Germinal center (tissue), 1 donor: ENCODE results near the gene LTBR.

ENCODE experiments used
- DNase-seq: peaks from one replicate; pipeline ENCODE4 v3.0.0; 2012; ENCODE audit warnings: mixed read lengths, low spot score

LTBR gene

GRCh38 chr12:6384499-6385436 is 806 bp downstream of the LTBR start:
- no peak for DNase-seq

DNA sequence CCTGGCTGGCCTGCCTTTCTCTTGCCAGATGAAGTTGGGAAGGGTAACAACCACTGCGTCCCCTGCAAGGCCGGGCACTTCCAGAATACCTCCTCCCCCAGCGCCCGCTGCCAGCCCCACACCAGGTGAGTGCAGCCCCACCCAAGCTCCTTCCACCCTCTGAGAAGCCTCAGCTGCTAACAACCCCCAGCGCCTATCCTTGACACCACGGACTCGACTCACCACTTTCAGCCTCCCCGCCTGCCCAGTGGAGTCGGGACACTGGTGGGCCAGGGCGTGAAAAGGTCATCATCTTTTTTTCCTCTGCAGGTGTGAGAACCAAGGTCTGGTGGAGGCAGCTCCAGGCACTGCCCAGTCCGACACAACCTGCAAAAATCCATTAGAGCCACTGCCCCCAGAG is 2.1 kb downstream of the LTBR start:
- DNase-seq = no peak

DNA sequence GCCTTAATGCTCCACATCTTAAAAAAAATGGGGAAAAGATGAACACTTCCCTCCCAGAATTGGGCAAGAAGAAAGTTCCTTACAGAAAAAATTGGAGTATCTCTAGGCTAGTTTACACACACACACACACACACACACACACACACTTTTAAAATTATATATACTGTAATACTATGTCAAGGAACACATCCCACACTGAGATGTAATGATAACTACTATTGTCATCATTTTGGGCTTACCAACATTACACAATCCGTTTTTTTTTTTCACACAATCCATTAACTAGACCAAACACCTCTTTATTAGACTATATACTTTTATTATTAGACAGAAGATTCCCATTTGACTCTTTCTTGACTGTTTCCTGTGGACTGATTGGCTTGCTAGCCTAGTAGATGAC is 2.5 kb downstream of the LTBR start:
- no peak for DNase-seq

GRCh38 chr12:6387541-6387940 is 3.6 kb downstream of the LTBR start:
- no peak for DNase-seq

- DNase-seq = no peak
Measured at GRCh38 chr12:6390084-6390799, 6.3 kb downstream of the LTBR start.

- DNase-seq = no peak
Measured at GRCh38 chr12:6391013-6391412, 7.1 kb downstream of the LTBR start.

DNA sequence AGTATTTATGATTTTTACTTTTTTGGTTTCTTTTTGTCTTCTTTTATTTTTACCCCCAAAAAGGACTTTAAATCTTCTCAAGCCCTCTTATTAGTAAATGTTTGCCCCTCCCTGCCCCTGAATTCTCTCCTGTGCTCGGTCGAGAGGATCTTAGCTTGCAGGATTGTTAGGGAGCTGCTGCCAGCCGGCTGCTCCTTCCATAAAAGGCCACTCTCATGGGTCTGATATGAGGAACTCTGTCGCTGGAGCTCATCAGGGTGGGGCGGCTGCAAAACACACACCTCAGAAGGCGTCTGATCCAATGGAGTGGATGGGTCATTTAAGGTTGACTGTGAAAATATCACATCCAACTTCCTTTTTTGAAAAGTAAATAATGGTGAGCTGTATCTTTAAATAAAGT is 8.5 kb downstream of the LTBR start:
- DNase-seq = no peak

DNA sequence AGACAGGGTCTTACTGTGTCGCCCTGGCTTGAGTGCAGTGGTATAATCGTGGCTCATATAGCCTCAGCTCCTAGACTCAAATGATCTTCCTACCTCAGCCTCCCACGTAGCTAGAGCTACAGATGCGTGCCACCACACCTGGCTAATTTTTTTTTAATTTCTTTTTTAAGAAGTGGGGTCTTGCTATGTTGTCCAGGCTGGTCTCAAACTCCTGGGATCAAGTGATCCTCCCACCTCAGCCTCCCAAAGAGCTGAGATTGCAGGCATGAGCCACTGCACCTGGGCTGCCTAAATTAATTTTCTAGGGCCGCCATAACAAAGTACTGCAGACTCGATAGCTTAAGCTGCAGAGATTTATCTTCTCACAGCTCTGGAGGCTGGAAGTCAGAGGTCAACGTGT is 9.1 kb downstream of the LTBR start:
- no peak for DNase-seq

DNA sequence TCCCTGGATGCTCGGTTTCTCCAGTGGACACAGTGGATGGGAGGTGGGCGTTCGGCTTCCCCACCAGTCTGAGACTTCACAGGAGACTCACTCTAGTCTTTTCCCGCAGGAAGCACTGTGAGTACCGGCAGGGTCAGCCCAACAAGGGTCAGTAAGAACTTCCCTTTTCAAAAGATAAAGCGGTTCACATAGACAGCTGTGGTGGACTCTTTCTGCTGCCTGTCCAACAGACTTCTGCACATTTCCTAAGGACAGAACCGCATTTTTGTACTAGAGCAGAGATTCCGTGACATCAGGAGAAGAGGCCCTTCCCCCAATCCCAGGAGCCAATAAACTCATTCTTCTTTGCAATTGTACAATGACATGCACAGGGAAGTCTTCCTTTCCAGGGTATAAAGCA is 10.4 kb downstream of the LTBR start:
- no peak for DNase-seq

- no peak for DNase-seq
Measured at GRCh38 chr12:6396031-6396430, 12.1 kb downstream of the LTBR start.

DNA sequence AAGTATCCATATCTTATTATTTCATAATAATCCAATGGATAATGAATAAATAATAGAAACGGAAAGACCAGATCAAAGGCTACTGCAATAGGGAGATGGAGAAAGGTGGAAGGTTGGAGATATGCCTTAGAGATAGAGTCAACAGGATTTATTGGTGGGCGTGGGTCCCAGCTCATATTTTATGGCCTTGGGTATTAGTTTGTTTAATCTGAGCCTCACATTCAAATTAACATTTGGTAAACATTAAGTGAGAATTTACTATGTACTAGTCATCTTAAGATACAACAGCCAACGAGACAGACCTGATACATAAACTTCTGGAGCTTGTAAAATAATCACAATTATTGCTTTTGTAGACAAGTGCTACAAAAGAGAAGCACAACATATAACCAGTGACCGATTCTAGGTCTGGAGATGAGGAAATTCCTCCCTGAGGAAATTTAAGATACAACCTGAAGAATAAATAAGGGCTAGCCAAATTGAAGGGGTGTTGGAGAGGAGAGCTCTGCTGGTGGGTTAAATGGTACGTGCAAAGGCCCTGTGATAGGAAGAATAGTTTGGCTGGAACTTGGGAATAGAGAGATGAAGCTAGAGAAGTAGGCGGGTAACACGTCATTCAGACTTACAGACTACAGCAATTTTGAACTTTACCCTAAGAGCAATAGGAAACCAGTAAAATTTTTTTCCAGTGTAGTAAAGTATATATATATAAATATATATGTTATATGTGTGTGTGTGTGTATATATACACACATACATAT is 16.1 kb downstream of the LTBR start:
- DNase-seq = no peak

DNA sequence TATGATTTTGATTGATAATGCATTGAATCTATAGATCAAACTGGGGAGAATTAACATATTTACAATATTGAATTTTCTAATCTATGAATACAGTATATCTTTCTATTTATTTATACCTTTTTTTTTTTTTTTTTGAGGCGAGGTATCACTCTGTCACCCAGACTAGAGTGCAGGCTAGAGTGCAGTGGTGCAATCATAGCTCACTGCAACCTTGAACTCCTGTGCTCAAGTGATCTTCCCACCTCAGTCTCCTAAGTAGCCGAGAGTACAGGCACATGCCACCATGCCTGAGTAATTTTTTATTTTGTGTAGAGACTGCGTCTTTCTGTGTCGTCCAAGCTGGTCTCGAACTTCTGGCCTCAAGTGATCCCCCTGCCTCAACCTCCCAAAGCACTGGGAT is 20.4 kb downstream of the LTBR start:
- DNase-seq = no peak

DNA sequence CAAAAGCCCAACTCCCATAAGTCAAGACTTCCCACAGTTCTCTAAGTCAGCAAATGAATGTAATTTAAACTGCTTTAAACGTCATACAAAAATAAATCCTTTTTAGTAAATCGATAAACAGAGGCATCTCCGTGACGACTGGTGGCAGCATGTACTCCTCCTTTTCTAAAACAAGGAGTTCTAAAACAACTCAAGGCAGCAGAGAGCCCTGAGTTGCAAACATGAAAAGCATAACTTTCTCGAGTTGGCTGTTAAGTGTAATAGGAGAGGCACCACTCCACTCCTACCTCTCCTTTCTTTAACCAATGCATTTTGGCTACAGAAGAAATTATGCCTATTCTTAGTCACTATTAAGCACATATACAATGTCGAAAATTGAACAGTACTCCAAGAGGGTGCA is 22.0 kb downstream of the LTBR start:
- DNase-seq = no peak

DNA sequence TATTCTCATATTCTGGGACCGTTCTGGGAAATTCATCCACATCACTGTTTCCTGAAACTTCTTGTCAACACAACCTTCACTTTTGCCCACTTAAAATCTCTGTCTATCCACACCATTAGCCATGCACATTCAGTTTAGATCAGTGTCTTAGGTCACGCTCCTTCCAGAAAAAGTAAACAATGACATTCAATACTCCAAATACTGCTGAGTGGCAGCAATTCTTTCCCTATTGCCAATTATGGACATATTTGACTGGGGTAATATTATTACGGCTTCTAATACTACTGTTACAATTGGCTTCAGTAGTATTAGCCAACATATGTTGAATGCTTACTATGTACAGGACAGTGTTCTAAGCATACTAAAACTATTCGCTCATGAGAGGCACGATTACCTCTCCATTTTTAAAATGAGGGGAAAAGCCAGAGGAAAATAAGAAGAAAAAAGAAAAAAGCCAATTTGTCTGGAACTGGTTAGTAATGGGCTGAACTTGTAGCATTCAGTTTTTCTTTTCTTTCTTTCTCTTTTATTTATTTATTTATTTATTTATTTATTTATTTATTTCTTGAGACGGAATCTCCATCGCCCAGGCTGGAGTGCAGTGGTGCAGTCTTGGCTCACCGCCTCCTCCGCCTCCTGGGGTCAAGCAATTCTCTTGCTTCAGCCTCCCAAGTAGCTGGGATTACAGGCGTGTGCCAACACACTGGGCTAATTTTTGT is 23.4 kb downstream of the LTBR start:
- no peak for DNase-seq

DNA sequence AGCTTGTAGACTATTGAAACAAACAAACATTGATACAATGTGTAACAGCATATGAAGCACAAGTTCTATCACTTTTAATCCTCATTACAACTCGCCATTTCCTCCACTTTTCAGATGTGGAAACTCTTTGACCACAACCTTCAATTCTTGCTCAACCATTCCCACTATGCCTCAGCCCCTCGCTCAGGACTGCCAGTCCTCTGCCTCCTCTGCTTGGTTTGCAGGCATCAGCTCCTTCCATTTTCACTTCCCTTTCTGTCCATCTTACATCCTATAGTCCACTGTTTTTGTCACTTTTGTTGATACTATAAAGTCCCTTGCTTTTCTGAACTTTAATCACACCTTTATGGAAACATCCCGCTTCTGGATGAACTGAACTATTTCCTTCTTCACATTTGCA is 32.6 kb downstream of the LTBR start:
- no peak for DNase-seq

DNA sequence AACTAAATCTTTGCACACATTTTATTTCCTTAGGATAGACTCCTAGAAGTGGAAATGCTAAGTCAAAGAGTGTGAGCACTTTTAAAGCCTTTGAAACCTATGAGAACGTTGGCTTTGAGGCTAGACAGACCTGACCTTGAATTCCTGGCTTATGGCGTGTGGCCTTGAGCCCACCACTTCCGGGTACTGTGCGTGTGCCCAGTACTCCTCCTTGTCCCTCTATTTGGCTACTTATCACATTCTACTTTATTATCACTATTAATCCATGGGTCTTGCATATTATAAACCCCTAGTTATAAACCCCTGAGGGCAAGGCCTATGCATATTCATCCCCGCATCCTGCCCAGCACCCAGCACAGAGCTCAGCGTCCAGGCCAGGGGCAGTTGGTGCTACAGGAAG is 34.8 kb downstream of the LTBR start:
- DNase-seq = no peak

GRCh38 chr12:6420364-6420763 is 36.4 kb downstream of the LTBR start:
- DNase-seq = no peak

DNA sequence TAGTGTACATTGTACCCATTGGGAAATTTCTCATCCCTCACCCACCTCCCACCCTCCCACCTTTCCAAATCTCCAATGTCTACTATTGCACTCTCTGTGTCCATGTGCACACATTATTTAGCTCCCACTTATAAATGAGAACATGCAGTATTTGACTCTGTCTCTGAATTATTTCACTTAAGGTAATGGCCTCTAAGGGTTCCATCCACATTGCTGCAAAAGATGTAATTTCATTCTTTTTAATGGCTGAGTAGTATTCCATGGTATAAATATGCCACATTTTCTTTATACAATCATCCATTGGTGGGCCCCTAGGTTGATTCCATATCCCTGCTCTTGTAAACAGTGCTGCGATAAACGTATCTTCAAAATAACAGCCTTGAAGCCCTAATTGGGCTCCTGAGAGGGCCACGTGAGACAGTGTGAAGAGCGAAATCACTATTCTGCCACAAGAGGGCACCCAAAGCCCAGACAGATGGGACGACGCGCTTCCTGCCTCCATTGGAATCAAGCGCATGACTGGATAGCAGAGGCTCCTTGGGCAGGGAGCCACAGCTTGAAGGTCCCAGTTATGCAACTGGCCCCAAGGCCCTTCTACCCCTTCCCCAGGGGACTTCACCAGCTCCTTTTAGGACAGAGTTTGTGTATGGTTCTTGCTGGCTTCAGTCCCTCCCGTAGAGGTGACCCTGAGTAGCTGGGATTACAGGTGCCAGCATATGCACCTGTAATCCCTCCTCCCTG is 39.5 kb downstream of the LTBR start:
- DNase-seq = peak; percentile 81

DNA sequence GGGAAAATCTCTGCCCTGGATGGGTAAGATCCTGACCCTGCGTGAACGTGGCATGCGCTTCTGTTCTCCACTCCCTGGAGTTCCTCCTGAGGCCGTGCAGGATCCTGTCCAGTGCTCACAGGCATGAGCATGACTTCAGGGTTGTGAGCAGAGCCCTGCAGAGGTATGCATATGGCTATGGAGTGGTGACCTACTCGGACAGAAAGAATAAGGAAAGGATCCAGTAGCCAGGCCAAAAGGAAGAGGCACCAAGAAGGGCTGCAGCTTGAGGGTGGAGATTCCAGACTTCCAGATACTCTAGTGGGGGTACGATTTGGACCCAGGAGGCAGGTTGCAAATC is 40.0 kb downstream of the LTBR start:
- DNase-seq = no peak

- DNase-seq = no peak
Measured at GRCh38 chr12:6424866-6425265, 40.9 kb downstream of the LTBR start.
